Fibroblast of peridontal ligament (primary cell): ENCODE results near the gene NDRG2.
"Not testable (repeated sequence)": the region's sequence is repeated elsewhere in the genome, so short reads cannot be mapped to it uniquely, and the experiment has no call there.

ENCODE experiments used
- DNase-seq: peaks from one replicate; pipeline ENCODE4 v3.0.0-alpha.2; 2010; ENCODE audit errors: extremely low read depth

Gene NDRG2

DNA sequence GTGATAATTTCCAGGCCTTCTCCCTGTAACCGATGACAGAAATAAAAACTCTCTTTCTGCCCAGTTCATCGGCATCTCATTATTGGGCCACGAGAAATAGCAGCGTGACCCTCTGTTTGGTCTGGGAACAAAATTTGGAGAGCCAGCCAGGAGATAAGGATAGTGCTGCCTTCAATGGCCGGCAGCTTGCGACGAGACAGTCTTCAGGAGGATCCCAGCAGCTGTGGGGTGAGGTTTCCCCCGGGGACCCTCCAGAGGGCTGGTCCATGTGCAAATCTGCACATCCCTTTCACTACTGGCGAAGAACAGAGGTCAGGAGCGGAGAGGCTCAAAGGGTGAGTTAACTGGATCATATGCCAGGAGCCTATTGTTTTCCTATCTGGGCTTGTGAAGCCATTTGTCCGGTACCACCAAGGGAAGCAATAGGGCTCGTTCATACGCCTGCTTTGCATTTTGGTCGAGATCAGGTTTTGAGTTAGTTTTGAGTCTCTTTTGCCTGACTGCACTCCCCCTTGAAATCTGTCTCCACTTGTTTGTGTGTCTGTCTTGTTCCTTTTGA, 21.0 kb downstream of the NDRG2 start:
- DNase-seq = no peak

DNA sequence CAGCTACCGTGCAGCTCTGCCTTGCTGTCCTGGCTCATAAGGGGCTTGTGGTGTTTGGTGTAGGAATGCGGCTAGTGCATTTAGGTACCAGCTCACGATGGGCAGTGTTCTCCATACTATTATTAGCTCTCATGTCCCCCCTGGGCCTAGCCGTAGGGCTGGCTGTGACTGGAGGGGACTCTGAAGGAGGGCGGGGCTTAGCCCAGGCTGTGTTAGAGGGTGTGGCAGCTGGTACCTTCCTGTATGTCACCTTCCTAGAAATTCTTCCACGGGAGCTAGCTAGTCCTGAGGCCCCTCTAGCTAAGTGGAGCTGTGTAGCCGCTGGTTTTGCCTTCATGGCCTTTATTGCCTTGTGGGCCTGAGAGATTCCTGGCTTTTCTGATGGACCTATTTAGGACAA, 23.6 kb downstream of the NDRG2 start:
- no peak for DNase-seq

DNA sequence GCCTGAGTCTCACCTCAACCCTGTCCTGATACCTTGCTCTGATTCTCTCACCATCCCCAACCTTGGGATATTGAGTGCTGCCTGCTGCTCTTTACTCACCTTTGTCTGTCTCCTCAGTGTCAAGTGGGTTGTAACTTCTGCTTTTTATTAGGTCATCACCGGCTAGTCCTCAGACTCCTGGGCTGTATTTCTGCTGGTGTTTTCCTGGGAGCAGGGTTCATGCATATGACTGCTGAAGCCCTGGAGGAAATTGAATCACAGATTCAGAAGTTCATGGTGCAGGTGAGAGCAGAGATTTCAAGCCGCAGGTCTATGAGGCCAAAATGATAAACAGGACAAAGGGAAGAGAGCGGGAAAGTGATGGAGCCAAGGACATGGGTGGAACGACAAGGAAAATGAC, 25.3 kb downstream of the NDRG2 start:
- DNase-seq = no peak

DNA sequence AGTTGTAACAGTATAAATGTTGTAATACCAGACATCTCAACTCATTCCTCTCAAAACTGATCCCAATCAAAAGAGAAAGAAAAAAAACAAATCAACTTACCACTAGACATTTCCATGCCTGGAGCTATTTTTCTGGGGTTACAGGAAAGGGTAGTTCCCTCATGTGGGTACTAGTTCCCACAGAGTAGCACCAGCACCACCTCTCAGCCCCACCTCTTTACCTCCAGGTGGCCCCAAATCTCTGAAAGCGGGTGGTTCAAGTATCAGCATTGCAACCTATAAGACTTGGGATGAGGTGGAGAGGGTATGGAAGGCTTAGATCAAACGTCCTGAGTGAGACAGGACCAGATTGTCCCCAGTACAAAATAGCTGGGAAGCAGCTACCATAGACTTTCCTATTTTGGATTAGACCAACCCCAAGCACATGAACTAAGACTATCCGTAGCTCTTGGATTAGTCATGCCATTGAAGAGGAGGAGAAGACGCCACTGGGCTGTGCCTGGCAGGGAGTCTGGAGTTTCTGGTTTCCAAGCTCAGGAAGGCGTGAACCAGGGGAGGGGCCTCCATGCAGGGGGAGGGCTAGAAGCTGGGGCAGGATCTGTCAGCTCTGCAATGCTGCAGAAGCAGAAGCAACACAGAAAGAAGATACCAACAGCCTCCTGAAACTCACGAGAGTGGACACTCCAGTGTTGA, 26.0 kb downstream of the NDRG2 start, which contains the start of gene SLC39A2:
TSS of gene SLC39A2 (plus strand) at position 620 of the 693 bp plus-strand sequence. CDS start 154 bp downstream, outside the sequence.
- DNase-seq = peak; percentile 83

DNA sequence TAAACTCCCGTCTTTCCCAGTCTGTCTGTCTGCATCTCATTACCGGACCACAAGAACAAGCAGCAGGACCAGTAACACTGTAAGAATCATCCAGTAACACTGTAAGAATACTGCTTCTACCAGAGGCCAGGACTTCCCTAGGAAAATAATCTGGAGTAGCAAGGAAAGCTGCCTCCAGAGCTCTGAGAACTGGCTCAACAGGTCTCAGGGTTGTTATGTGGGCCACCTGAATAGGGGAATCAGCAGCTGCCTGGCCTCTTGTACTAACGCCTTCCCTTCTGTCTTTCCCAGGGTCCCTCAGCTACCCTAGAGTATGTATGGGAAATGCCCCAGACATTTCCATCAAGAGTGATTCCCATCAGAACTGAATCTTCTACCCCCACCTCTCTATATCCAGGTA, 26.7 kb downstream of the NDRG2 start:
- peak; percentile 26 for DNase-seq

DNA sequence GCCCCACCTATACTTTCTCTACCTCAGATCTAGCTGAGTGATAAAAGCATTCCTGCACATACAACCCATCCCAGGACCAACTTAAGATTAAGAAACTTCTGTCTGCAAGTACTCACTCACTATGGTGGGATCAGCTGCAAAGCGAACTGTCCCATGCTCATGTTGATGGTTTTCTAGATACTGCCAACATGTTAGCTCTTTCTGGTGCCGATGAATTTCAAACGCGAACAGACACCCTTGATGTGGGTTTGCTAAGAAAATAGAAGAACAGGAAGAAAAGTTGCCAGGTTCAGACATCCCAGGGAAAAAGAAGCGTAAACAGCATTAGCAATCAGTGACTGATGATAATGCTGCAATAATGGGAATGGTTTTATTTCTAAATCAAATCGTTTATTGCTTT, 27.3 kb downstream of the NDRG2 start:
- no peak for DNase-seq

DNA sequence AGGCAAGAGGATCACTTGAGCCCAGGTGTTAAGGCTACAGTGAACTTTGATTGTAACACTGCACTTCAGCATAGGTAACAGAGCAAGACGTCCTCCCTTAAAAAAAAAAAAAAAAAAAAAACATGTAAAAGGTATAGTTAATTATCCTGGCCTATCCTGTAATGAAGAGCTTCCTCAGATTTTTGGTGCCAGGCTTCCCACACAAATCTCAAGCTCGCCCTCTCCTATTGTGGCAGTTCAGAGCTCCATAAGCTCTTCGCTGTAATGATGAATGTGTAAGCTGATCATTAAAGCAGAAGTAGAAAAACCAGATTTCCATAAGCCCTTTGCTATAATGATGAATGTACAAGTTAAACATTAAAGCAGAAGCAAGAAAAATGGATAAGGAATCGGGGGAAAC, 27.7 kb downstream of the NDRG2 start:
- no peak for DNase-seq

DNA sequence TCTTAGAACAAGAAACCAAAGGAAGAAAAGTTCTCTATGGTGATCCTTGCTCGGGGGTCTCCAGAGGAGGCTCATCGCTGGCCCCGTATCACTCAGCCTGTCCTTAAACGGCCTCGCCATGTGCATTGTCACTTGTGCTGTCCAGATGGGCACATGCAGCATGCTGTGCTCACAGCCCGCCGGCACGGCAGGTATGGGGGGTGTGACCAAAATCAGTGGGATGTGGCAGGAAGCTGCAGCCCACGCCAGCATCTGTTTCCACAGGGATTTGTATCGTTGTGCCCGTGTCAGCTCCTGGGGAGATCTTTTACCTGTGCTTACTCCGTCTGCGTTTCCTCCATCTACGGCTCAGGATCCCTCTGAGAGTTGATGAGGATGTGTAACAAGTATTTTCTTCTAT, 28.3 kb downstream of the NDRG2 start:
- DNase-seq = no peak

DNA sequence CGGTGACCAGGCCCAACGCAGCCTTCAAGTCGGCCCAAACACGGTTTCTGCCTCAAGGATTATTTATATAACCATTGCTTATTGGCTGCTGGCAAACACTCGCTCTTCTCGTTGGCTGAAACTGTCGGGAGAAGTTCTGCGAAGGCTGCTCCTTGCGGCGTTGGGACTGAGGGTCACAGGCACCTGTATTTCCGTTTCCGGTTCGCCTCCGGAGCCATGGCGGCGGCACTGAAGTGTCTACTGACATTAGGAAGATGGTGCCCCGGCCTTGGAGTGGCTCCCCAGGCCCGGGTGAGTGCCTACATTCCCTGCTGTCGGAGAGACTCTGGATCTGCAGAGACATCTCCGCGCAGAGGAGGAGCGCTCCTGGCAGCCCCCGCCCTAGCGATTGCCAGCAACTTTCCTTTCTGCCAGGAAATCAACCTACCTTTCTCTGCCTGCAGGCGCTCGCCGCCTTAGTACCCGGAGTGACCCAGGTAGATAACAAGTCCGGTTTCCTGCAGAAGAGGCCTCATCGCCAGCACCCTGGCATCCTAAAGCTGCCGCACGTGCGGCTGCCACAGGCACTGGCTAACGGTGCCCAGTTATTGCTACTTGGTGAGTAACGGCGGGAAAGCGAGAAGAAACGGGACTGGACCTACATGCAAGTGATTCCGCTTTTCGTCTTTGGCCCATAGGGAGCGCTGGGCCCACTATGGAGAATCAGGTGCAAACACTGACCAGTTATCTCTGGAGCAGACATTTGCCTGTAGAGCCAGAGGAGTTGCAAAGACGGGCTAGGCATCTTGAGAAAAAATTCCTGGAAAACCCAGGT, 34.9 kb downstream of the NDRG2 start, which contains the start of gene METTL17:
TSS of gene METTL17 (plus strand) at position 194 of the 814 bp plus-strand sequence. CDS start at position 217, 23 bp downstream.
- peak; percentile 97 for DNase-seq

DNA sequence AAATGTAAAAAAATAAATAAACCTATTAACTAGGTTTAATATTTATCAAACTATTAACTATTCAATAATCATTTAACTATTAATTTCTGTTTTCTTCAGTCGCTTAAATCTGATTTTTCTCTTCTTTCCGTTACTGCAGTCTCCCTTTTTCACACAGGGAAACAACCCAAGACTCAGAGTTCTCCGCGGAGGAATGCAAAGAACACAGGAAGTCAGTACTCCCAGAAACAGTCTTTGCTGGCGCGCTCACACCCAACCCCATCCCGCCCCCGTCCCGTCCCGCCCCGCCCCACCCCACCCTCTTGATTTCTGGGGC, 35.4 kb downstream of the NDRG2 start:
- no peak for DNase-seq

DNA sequence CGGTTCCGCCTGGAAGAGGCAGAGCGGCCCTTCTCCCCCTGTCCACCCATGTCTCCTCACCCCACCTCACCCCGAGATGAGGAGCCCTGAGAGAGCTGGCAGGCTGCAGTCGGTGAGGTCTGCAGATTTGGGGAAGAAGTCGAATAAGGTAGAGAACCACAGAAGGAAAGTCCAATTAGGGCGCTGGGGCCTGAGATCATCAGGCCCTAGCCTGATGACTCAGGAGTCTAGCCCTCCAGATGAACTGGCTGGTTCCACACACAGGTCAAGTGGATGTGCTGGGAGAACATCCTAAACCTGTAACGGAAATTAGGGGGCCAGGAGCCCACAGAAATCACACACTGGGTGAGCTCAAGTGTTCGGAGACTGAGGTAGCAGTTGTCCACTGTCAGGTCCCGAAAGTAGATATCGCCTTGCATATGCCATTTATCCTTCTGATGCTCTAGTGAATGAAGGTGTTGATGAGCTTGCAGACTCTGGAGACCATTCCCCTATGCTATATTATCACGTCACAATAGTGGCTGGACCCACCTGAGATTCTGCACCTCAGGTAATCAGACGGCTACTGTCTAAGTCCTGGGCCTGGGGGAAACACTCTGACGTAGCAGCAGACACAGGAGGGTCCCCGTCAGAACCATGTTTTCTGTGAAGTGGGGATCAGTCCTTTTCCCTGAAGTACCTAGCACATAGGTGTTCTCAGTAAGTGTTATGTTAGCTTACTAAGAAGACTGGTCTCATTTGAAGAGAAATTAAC, 36.0 kb downstream of the NDRG2 start:
- DNase-seq = no peak

DNA sequence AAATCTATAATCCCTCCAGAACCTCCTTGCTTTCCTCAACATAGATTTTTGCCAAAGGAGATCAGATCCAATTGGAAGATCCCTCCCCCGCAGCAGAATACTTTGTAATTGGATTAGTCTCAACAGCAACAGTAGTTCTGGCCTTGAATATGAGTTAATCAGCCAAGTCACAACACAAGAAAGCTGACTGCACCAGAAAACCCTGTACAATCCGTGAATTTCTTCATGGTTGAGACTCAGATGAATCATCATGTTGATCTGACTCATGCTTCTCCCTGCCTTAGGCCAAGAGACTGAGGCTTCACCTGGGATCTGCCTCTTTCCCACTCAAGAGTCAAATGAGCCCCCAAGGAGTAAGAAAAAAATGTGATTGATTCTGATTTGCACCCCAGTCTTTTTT, 38.0 kb downstream of the NDRG2 start:
- DNase-seq = peak; percentile 96

DNA sequence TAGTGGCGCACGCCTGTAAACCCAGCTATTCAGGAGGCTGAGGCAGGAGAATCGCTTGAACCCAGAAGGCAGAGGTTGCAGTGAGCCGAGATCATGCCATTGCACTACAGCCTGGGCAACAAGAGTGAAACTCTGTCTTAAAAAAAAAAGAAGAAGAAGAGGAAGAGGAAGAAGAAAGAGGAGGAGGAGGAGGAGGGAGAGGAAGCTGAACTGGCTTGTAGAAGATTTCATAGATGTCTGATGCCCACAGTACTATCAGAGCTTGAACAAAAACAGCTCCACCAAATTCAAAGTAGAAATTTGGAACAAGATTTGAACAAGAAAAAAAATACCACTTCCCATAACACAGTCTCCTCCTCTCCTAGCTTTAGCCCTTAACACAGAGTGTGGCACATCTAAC, 39.2 kb downstream of the NDRG2 start:
- DNase-seq = not testable (repeated sequence)

DNA sequence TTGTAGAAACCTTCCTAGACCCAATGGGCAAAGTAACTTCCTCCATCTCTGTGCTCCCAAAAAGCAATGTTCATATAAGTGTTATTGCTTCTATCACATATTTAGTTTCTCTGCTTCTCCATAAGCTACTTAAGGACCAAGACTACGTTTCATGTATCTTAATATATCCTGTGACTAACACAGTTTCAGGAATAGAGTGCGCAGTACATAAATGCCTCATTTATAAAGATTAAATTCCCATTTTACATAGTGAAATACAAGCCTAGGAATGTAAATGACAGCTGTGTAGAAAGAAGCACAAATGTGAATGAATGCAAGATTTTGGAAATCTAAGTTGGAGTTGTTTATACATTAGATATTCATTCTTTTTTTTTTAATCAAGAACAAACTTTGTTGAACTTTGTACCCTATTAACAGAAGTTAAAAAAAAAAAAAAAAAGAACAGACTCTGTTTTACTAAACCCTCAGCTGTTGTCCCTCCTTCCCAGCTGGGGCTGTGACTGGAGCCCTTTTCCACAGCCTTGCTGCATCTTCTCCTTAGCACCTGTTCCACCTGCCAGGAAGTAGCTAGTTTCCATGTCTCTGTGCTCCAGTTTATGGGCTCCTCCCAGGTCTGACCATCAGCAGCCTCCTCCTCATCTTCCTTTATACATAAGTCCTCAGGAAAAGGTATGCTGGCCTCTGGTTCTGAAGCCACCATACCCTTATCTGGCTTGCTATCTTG, 42.1 kb downstream of the NDRG2 start:
- DNase-seq = no peak

DNA sequence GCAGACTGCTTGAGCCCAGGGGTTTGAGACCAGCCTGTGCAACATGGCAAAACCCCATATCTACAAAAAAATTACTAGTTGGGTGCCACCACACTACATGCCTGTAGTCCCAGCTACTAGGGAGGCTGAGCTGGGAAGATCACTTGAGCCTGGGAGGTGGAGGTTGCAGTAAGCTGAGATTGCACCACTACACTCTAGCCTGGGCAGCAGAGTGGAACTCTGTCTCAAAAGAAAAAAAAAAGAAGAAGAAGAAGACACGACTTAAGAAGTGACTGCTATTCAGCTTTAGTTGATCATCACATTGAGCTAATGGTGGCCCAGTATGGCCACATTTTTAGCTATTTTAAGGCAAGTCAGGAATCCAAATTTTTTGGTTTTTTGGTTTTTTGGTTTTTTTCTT, 44.0 kb downstream of the NDRG2 start:
- no peak for DNase-seq

DNA sequence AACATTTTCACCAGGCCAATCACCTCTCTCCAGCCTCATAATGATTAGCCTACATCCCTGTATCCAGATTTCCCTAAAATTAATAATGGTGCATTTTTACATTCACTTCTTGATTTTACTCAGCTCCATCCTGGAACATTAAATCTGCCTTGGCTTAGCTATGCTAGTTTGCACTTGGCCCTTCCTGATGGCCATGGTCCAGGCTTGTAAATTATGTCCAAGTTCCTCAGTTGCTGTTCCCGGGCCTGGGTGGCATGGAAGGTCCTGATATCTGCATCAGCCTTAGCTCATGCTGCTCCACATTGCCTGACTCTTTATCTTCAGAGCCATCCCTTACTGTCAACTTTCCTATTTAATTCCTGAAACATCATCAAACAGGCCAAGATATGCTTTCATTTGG, 46.2 kb downstream of the NDRG2 start:
- no peak for DNase-seq

DNA sequence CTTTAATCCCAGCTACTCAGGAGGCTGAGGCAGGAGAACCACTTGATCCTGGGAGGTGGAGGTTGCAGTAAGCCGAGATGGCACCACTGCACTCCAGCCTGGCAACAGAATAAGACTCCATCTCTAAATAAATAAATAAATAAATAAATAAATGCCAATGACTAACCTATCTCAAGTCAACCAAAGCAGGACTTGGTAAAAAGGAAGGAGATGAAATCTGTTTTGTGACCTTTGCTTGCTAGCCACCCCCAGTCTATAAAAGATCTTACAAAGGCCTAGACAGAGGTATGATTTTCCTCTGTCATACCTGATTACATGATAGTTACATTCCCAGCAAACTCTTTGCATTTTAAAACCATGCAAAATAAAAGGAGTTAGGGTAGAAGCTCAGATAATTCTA, 48.6 kb downstream of the NDRG2 start:
- DNase-seq = no peak

DNA sequence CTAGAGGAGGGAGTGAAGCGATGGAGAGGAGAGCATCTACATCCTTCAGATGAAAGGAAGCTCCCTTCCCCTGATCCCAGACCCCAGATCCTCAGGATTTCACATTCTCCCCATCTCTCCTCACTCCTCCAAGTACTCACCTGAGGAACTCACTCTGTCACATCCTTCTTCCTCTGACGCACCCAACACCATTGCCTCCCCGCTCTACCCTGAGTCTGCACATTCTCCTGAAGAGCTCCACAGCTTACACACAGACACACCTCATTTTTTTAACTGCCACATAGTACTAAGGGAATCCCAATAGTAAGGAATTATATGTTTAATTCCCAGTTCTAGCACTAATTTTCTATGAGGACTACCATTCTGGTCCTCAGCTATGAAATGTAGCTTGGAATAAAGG, 51.4 kb downstream of the NDRG2 start:
- DNase-seq = no peak

DNA sequence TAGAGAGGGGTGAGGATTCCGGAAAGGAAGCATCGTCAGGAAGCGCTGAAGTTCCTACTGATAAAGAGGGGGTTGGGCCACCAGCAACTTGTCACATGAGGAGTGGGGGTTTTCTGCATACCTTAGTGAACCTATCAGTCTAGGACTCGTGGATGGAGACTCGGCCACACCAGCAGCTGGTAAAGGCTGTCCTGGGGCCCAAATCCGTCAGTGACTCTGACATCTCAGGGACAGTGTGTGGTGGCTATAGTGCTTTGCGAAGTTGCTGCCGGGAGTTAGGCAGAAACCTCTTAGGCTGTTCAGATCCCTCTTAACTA, 53.2 kb downstream of the NDRG2 start:
- DNase-seq = no peak

DNA sequence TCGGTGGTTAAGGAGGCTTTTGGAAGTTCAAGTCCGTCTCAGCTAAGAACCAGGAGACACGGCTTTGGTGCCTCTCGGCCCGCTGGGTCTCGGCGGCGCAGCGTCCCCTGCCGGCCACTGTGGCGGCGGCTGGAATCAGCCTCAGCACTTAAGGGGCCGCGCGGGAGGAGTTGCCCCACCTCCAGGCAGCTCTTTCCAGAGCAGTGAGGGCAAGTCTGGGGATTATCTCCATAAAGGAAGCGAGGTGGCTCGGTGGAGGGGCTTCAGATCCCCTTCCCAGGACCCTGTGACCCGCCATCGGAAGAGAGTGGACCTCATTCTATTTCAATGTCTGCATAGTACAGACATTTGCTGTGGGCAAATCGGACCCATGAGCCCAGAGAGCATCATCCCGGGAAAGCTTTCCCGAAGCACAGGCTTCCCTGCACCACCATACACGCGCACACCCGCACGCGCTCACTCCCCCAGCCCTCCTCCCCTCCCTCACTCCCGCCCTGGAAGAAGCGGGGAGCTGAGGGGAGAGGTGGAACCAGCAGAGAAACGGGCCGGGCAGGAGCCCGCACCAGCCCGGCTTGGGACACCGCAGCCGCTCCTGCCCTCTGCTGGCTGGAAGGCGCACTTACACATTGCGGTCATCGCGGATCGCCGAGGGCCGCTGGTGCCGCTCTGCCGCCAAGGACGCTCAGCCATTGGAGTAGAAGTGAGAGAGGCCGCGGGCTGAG, 53.7 kb downstream of the NDRG2 start:
- DNase-seq = peak; percentile 80

DNA sequence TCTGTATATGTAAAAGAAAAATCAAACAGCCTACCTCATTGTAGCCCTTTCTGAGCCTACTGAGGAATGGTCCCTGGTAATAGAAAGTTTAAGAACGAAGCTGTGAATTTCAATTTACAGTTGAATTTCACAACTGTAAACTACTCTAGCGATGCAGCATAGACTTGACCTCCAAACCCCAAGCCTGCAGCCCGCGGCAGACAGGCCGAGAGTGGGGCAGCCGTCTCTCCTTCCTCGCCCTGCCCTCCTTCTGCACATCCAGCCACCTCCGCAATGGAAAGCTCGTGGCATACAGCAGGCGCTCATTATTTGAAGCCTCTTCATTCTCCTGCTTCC, 54.2 kb downstream of the NDRG2 start:
- no peak for DNase-seq
